H1 (cell line): ENCODE results near the gene EPHA5. TPM values are rescaled to one million over a fixed set of nuclear protein-coding genes. Genes with fewer than 3 reads are reported as not detected.

Experiments
- CTCF ChIA-PET: fragments of 300-600 bp; sonication (Branson Sonifier 250); formaldehyde crosslinking; loops from one replicate; lab custom pipeline; 2021; ENCODE audit not compliant: partially characterized antibody; lab: Charles Lee
- POLR2A ChIA-PET: fragments of 300-600 bp; sonication (Branson Sonifier 250); formaldehyde crosslinking; loops from one replicate; lab custom pipeline; 2021; ENCODE audit warnings: inconsistent platforms; ENCODE audit not compliant: partially characterized antibody; lab: Charles Lee
- DNase-seq, 2 experiments: peaks; one replicate each; pipeline versions ENCODE4 v3.0.0 to v3.0.0-alpha.2; 2010 to 2022; ENCODE audit warnings: low spot score in 2 of 2, low read depth in 1 of 2, mixed read lengths in 1 of 2
- FAIRE-seq: peaks from 2 replicates; lab custom pipeline; 2011; peaks lifted over from hg19 to GRCh38; lab: Jason Lieb, UNC
- H2AFZ ChIP-seq: 2 replicates; pipeline ENCODE4 v1.8.1; 2012; ENCODE audit warnings: low read length, inconsistent platforms
- H2AK5ac ChIP-seq: 2 replicates; pipeline ENCODE4 v1.6.1; 2013; ENCODE audit warnings: low read depth, low read length
- H2BK120ac ChIP-seq: replicated peaks from 2 replicates; pipeline ENCODE3; 2013; ENCODE audit warnings: low read depth, low read length, inconsistent platforms
- H2BK12ac ChIP-seq: 2 replicates; pipeline ENCODE4 v1.6.1; 2013; ENCODE audit warnings: low read depth, low read length
- H2BK15ac ChIP-seq: 2 replicates; pipeline ENCODE4 v1.6.1; 2013; ENCODE audit warnings: low read length
- H2BK20ac ChIP-seq: 2 replicates; pipeline ENCODE4 v1.6.1; 2013; ENCODE audit warnings: low read length
- H2BK5ac ChIP-seq: 2 replicates; pipeline ENCODE4 v1.6.1; 2013; ENCODE audit warnings: low read depth, low read length
- H3K14ac ChIP-seq: 2 replicates; pipeline ENCODE4 v1.6.1; 2013; ENCODE audit warnings: inconsistent platforms; ENCODE audit not compliant: insufficient read length
- H3K18ac ChIP-seq: 2 replicates; pipeline ENCODE4 v1.6.1; 2013; ENCODE audit warnings: low read length; ENCODE audit errors: extremely low read depth
- H3K23ac ChIP-seq: 2 replicates; pipeline ENCODE4 v1.6.1; 2013; ENCODE audit warnings: inconsistent platforms; ENCODE audit not compliant: insufficient read length
- H3K23me2 ChIP-seq: 2 replicates; pipeline ENCODE4 v1.6.1; 2013; ENCODE audit warnings: low read depth, low read length
- H3K27ac ChIP-seq: 2 replicates; pipeline ENCODE4 v1.6.1; 2011; ENCODE audit warnings: low read depth, low read length, inconsistent platforms
- H3K27me3 ChIP-seq, 4 experiments: replicated peaks in 1 of 4; 1 replicate in 1 of 4; 2 replicates in 3 of 4; pipeline versions ENCODE4 v1.6.1 to v1.8.1; 2011 to 2013; ENCODE audit warnings: low read length in 3 of 4, mild to moderate bottlenecking in 3 of 4, inconsistent platforms in 2 of 4, mixed read lengths in 2 of 4, moderate library complexity in 1 of 4; ENCODE audit not compliant: control insufficient read depth in 3 of 4, insufficient read depth in 3 of 4; ENCODE audit errors: extremely low read depth in 1 of 4
- H3K36me3 ChIP-seq, 4 experiments: 2 replicates each; pipeline versions ENCODE4 v1.6.1 to v1.8.1; 2011 to 2013; ENCODE audit warnings: mild to moderate bottlenecking in 4 of 4, low read length in 3 of 4, moderate library complexity in 2 of 4, control low read depth in 1 of 4, inconsistent platforms in 1 of 4; ENCODE audit not compliant: insufficient read depth in 4 of 4, control insufficient read depth in 2 of 4
- H3K4ac ChIP-seq: replicated peaks from 2 replicates; pipeline ENCODE3; 2013; ENCODE audit warnings: low read length, low read depth, mixed read lengths, inconsistent platforms; ENCODE audit not compliant: insufficient read length
- H3K4me1 ChIP-seq, 4 experiments: replicated peaks in 1 of 4; 1 replicate in 1 of 4; 2 replicates in 3 of 4; pipeline versions ENCODE4 v1.6.1 to v1.8.1; 2011 to 2013; ENCODE audit warnings: low read length in 3 of 4, inconsistent platforms in 2 of 4, mixed read lengths in 1 of 4; ENCODE audit not compliant: insufficient read depth in 4 of 4, control insufficient read depth in 3 of 4
- H3K4me2 ChIP-seq, 2 experiments: 2 replicates each; pipeline versions ENCODE4 v1.6.1 to v1.8.1; 2011 to 2013; ENCODE audit warnings: low read depth in 2 of 2, low read length in 2 of 2, control low read depth in 1 of 2, inconsistent platforms in 1 of 2, mild to moderate bottlenecking in 1 of 2; ENCODE audit not compliant: insufficient read depth in 1 of 2
- H3K4me3 ChIP-seq, 4 experiments: fragments of 200-600, 300-600 bp in 1 of 4; sonication (generic), shearing (Covaris generic), sonication (Bioruptor Twin) in 1 of 4; 2 replicates each; pipeline versions ENCODE4 v1.5.1 to v1.8.1; 2011 to 2016; ENCODE audit warnings: low read length in 4 of 4, low read depth in 3 of 4, control low read depth in 2 of 4, inconsistent platforms in 2 of 4, mild to moderate bottlenecking in 2 of 4, mixed read lengths in 1 of 4, moderate library complexity in 1 of 4; ENCODE audit not compliant: insufficient read depth in 2 of 4; ENCODE audit errors: extremely low read depth in 1 of 4
- H3K56ac ChIP-seq: replicated peaks from 2 replicates; pipeline ENCODE3; 2013; ENCODE audit warnings: low read depth, mild to moderate bottlenecking, mixed read lengths, low read length, inconsistent platforms; ENCODE audit not compliant: insufficient read length
- H3K79me1 ChIP-seq: 2 replicates; pipeline ENCODE4 v1.6.1; 2013; ENCODE audit warnings: low read depth, low read length, control low read depth
- H3K79me2 ChIP-seq, 2 experiments: 2 replicates each; pipeline versions ENCODE4 v1.6.1 to v1.8.1; 2012 to 2013; ENCODE audit warnings: low read length in 2 of 2, mild to moderate bottlenecking in 2 of 2, inconsistent platforms in 1 of 2; ENCODE audit not compliant: insufficient read depth in 2 of 2, control insufficient read depth in 1 of 2
- H3K9ac ChIP-seq, 4 experiments: replicated peaks in 1 of 4; 1 replicate in 1 of 4; 2 replicates in 3 of 4; pipeline versions ENCODE4 v1.6.1 to v1.8.1; 2011 to 2013; ENCODE audit warnings: low read depth in 3 of 4, low read length in 3 of 4, control low read depth in 2 of 4, mild to moderate bottlenecking in 2 of 4, moderate library complexity in 2 of 4, inconsistent platforms in 1 of 4; ENCODE audit errors: extremely low read depth in 1 of 4
- H3K9me3 ChIP-seq, 2 experiments: 2 replicates each; pipeline versions ENCODE4 v1.6.1 to v1.8.1; 2012 to 2013; ENCODE audit warnings: mild to moderate bottlenecking in 2 of 2, moderate library complexity in 2 of 2, control low read depth in 1 of 2, inconsistent platforms in 1 of 2, low read depth in 1 of 2, low read length in 1 of 2, mixed read lengths in 1 of 2; ENCODE audit not compliant: insufficient read depth in 2 of 2
- H4K20me1 ChIP-seq, 2 experiments: replicated peaks in 1 of 2; 2 replicates each; pipeline versions ENCODE3 to v1.8.1; 2011 to 2013; ENCODE audit warnings: inconsistent platforms in 2 of 2, low read length in 2 of 2, mild to moderate bottlenecking in 1 of 2; ENCODE audit not compliant: insufficient read depth in 2 of 2, control insufficient read depth in 1 of 2
- H4K5ac ChIP-seq: 2 replicates; pipeline ENCODE4 v1.6.1; 2013; ENCODE audit warnings: low read length, low read depth, mixed read lengths, inconsistent platforms; ENCODE audit not compliant: insufficient read length
- H4K8ac ChIP-seq: 2 replicates; pipeline ENCODE4 v1.8.0; 2013; ENCODE audit warnings: mild to moderate bottlenecking, moderate library complexity, low read length, inconsistent platforms; ENCODE audit not compliant: insufficient read depth; ENCODE audit errors: extremely low read depth
- H4K91ac ChIP-seq: replicated peaks from 2 replicates; pipeline ENCODE3; 2013; ENCODE audit warnings: low read length, mixed read lengths, inconsistent platforms; ENCODE audit not compliant: insufficient read length
- CEBPB ChIP-seq: IDR thresholded peaks from 2 replicates; pipeline ENCODE4 v1.6.1; 2012; ENCODE audit warnings: low read depth, low read length
- KDM1A ChIP-seq: fragments of 200-600, 300-600 bp; sonication (generic); IDR thresholded peaks from 2 replicates; pipeline ENCODE4 v1.7.1; 2016; ENCODE audit warnings: mild to moderate bottlenecking, low read length, borderline replicate concordance
- MAX ChIP-seq: IDR thresholded peaks from 2 replicates; pipeline ENCODE4 v1.6.1; 2012; ENCODE audit warnings: inconsistent platforms
- PHF8 ChIP-seq: fragments of 200-600 bp; sonication (generic); conservative IDR thresholded peaks from 2 replicates; pipeline ENCODE4 v1.7.1; 2012; ENCODE audit warnings: low read depth, mild to moderate bottlenecking, inconsistent platforms, low read length, moderate library complexity
- RBBP5 ChIP-seq: IDR thresholded peaks from 2 replicates; pipeline ENCODE4 v1.7.1; 2012; ENCODE audit warnings: low read depth, mild to moderate bottlenecking, inconsistent platforms, low read length, moderate library complexity, borderline replicate concordance
- RFX5 ChIP-seq: IDR thresholded peaks from 2 replicates; pipeline ENCODE4 v1.6.1; 2011; ENCODE audit warnings: low read depth, low read length, improper control_type of control experiment, borderline replicate concordance
- polyA plus RNA-seq, 7 experiments: library from polyadenylated mRNA; depleted of rRNA in 3 of 7; stranded (reverse) in 5 of 7; unstranded in 2 of 7; fragments of >200 nt in 5 of 7; fragments of 200-250 nt in 2 of 7; gene quantifications; 1 replicate in 5 of 7; 2 replicates in 1 of 7; 4 replicates in 1 of 7; pipeline versions ENCODE4 v1.2.1 to v1.2.3, GENCODE V29; 2011 to 2013; ENCODE audit warnings: missing spikeins in 2 of 7, mixed read lengths in 2 of 7
- total RNA-seq: library from RNA; stranded (reverse); fragmentation: NEBNext Ultra II Directional; extraction: Animal tissue kit (Norgen Biotek cat#: 25700); gene quantifications from 2 replicates; pipeline ENCODE4 v1.2.1, GENCODE V29; 2021

EPHA5 gene
- total and polyA plus RNA-seq, 2 of the 8 experiments (the other 6 are each of a cell fraction or from before 2014, with no cell fraction given), result 0.03 to 0.11 TPM

GRCh38 chr4:65420036-65420435 lies 250.3 kb downstream of the EPHA5 start:
- Histone ChIP-seq H3K27ac (no peak overlapping the region), H3K23me2 (no peaks in the 10 kb centered on the region), H3K4me1 (no peaks in the 10 kb centered on the region), H3K4ac (no peak overlapping the region), H2BK12ac (no peak overlapping the region), H3K9ac (no peak overlapping the region), H3K4me3 (no peak overlapping the region), H4K20me1 (no peaks in the 10 kb centered on the region), H3K27me3 (no peaks in the 10 kb centered on the region), H2BK120ac (no peak overlapping the region), H3K18ac (no peak overlapping the region), H2AFZ (no peak overlapping the region), H2BK15ac (no peak overlapping the region), H4K91ac (no peak overlapping the region), H2BK20ac (no peak overlapping the region), H4K8ac (no peak overlapping the region), H4K5ac (no peak overlapping the region), H3K79me2 (no peaks in the 10 kb centered on the region), H2BK5ac (no peak overlapping the region), H3K23ac (no peak overlapping the region), H3K56ac (no peak overlapping the region), H2AK5ac (no peak overlapping the region), H3K9me3 (no peaks in the 10 kb centered on the region), H3K14ac (no peak overlapping the region), H3K4me2 (no peak overlapping the region), H3K36me3 (no peaks in the 10 kb centered on the region), H3K79me1 (no peaks in the 10 kb centered on the region)
- TF ChIP-seq MAX (no peak), PHF8 (no peak), KDM1A (no peak), RFX5 (no peak), CEBPB (no peak), RBBP5 (no peak)
- DNase-seq, result no peak
- ChIA-PET POLR2A (no interaction called here), CTCF (no interaction called here)
- no peak for FAIRE-seq
